Measurements from ENCODE around the gene PTPRK. TPM values are rescaled to one million over a fixed set of nuclear protein-coding genes. Genes with fewer than 3 reads are reported as not detected.

The PTPRK gene
- total and polyA plus RNA-seq, 2 of the 13 experiments (the other 11 are each of a cell fraction or from before 2014, with no cell fraction given) = 43.6 to 98.3 TPM

DNA sequence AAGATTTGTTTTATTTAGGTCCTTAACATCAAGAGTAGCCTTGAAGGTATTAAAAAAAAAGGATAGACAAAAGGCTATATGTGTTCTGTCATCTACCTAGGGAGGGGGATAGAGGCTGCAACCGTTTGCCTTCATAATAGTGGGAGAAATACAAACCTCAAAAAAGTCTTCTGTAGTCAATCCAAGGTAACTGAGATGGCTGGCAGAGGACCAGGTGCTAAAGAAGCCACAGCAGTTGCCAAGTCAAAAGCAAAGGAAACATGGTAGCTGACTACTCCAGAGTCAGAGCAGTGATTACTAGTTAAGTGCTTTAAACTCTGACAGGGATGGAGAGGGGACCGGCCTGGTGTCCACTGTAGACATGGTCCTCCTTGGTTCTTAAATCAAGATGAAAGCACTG, 249.4 kb downstream of the PTPRK start:
- TF ChIP-seq, protein P1, sequence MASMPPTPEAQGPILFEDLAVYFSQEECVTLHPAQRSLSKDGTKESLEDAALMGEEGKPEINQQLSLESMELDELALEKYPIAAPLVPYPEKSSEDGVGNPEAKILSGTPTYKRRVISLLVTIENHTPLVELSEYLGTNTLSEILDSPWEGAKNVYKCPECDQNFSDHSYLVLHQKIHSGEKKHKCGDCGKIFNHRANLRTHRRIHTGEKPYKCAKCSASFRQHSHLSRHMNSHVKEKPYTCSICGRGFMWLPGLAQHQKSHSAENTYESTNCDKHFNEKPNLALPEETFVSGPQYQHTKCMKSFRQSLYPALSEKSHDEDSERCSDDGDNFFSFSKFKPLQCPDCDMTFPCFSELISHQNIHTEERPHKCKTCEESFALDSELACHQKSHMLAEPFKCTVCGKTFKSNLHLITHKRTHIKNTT (CRISPR knock-in tag; IDR thresholded peaks at IDR 0.05) = no peak
- TF ChIP-seq ZFP90 (CRISPR knock-in tag; IDR thresholded peaks at IDR 0.05; ENCODE audit: borderline replicate concordance) = no peak
- TF ChIP-seq ZFP62 (CRISPR knock-in tag; IDR thresholded peaks at IDR 0.05) = no peak
- no peak overlapping the region for H2AFZ ChIP-seq (ENCODE audit: low read length)
- DNase-seq (ENCODE audit: low spot score) (no peak), FAIRE-seq (no peak), ATAC-seq (no peak; the same call in 2 of the 3 replicates)
- in situ Hi-C loops (cut with HindIII; ENCODE audit: extremely low pct_ligation_motif_present, low pct_unique_long_range_greater_than_20kb) = no loop called here
- no peak overlapping the region for H3K4me3 ChIP-seq (replicated peaks in 1 of 3; ENCODE audit: insufficient read depth in 1 of 3, low read depth in 2 of 3, low read length in 3 of 3)
- ChIA-PET CTCF (ENCODE audit: low intra/inter-chr PET ratio, low total read pairs) (no interaction called here), POLR2A (no interaction called here)
- BruUV-seq (replicated peaks) = no TSS peak
- no peak overlapping the region for H3K4me2 ChIP-seq (ENCODE audit: low read depth, low read length)
- intact Hi-C loops (cut with micrococcal nuclease; ENCODE audit: unreplicated experiment) = no loop called here
- no peaks in the 10 kb centered on the region for H3K4me1 ChIP-seq (ENCODE audit: insufficient read depth, low read length)
- no peaks in the 10 kb centered on the region for H3K9me3 ChIP-seq (ENCODE audit: low read length)
- 98% methylated on average over 2 of the region's 2 CpGs for WGBS (ENCODE audit: low lambda C conversion rate)
- H3K27ac ChIP-seq (ENCODE audit: extremely low read length, insufficient read depth, low read length) = no peak overlapping the region
- H3K27me3 ChIP-seq (ENCODE audit: control insufficient read depth in 1 of 2, insufficient read depth in 2 of 2, low read length in 2 of 2) = no peaks in the 10 kb centered on the region
- H3K79me2 ChIP-seq (ENCODE audit: insufficient read depth, low read length) = peaks cover 8% of the 10 kb centered on the region
- no peaks in the 10 kb centered on the region for H4K20me1 ChIP-seq (ENCODE audit: insufficient read depth, low read length)
- no peak overlapping the region for H3K9ac ChIP-seq (ENCODE audit: insufficient read depth, low read depth, low read length)
- H3K36me3 ChIP-seq (replicated peaks in 1 of 2; ENCODE audit: control insufficient read depth in 1 of 2, insufficient read depth in 2 of 2, low read length in 2 of 2) = peaks cover 0 to under 1% of the 10 kb centered on the region in 2 experiments; a peak in 2 of 5 replicates

DNA sequence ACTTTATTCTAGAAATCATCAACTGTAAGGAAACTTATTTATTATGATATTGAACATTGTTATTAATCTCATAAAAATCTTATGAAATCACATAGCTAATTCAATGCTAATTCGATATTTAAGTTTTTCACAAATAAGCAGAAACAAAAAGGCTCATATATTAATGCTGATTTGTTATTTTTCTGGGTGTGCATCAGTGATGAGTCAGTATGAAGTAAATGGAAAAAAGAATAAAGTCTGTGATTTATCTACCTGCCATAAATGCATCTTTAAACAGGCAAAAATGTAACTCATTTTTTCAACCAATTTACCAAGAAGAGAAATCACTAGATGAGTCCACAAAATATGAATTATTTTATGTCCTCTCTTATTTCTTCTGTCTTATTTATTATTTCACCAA, 253.5 kb downstream of the PTPRK start:
- POLR2A ChIA-PET = no interaction called here

More for the DNA sequence above, 253.5 kb downstream of the PTPRK start:
- Histone ChIP-seq H3K27ac (ENCODE audit: extremely low read length, insufficient read depth, low read length) (no peak overlapping the region), H3K9me3 (ENCODE audit: low read length) (no peaks in the 10 kb centered on the region), H3K4me2 (ENCODE audit: low read depth, low read length) (no peak overlapping the region), H3K9ac (ENCODE audit: insufficient read depth, low read depth, low read length) (no peak overlapping the region), H3K79me2 (ENCODE audit: insufficient read depth, low read length) (peaks cover 10% of the 10 kb centered on the region), H3K4me1 (ENCODE audit: insufficient read depth, low read length) (no peaks in the 10 kb centered on the region), H3K36me3 (replicated peaks in 1 of 2; ENCODE audit: control insufficient read depth in 1 of 2, insufficient read depth in 2 of 2, low read length in 2 of 2) (peaks cover 4 to 7% of the 10 kb centered on the region in 2 experiments), H3K27me3 (ENCODE audit: control insufficient read depth in 1 of 2, insufficient read depth in 2 of 2, low read length in 2 of 2) (no peaks in the 10 kb centered on the region), H2AFZ (ENCODE audit: low read length) (no peak overlapping the region), H4K20me1 (ENCODE audit: insufficient read depth, low read length) (0 out of 2 replicates have a peak, but pooled peaks cover 3% of the 10 kb centered on the region), H3K4me3 (replicated peaks in 1 of 3; ENCODE audit: insufficient read depth in 1 of 3, low read depth in 2 of 3, low read length in 3 of 3) (no peak overlapping the region)
- no peak for DNase-seq (ENCODE audit: low spot score)
- intact Hi-C loops (cut with micrococcal nuclease; ENCODE audit: unreplicated experiment) (no loop called here), in situ Hi-C loops (cut with HindIII; ENCODE audit: extremely low pct_ligation_motif_present, low pct_unique_long_range_greater_than_20kb) (no loop called here)
- 99% methylated on average over 1 of the region's 1 CpG for WGBS (ENCODE audit: low lambda C conversion rate)
- no TSS peak for BruUV-seq (replicated peaks)
- CTCF ChIA-PET (ENCODE audit: low intra/inter-chr PET ratio, low total read pairs) = no interaction called here
- FAIRE-seq = no peak
- TF ChIP-seq ZNF282 (IDR thresholded peaks at IDR 0.05; ENCODE audit: partially characterized antibody) (no peak), MAFK (conservative IDR thresholded peaks at IDR 0.05 in 1 of 2, IDR thresholded peaks at IDR 0.05 in 1 of 2; ENCODE audit: low read length in 2 of 2) (peak; percentile 23 to 41; a peak in 2 of 4 replicates), MAFF (IDR thresholded peaks at IDR 0.05; ENCODE audit: low read depth, low read length) (0 out of 2 replicates have a peak, but pooled peaks have one; percentile 18), ZNF839 (CRISPR knock-in tag; IDR thresholded peaks at IDR 0.05; ENCODE audit: borderline replicate concordance) (no peak)
- TF ChIP-seq, protein P2, sequence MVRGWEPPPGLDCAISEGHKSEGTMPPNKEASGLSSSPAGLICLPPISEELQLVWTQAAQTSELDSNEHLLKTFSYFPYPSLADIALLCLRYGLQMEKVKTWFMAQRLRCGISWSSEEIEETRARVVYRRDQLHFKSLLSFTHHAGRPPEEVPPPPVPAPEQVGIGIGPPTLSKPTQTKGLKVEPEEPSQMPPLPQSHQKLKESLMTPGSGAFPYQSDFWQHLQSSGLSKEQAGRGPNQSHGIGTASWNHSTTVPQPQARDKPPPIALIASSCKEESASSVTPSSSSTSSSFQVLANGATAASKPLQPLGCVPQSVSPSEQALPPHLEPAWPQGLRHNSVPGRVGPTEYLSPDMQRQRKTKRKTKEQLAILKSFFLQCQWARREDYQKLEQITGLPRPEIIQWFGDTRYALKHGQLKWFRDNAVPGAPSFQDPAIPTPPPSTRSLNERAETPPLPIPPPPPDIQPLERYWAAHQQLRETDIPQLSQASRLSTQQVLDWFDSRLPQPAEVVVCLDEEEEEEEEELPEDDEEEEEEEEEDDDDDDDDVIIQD (CRISPR knock-in tag; IDR thresholded peaks at IDR 0.05; ENCODE audit: low read depth) = no peak
- ATAC-seq = no peak

Measured in HepG2 (cell line).